DND-41 (cell line): Measurements from ENCODE around the gene MAML3.

Source experiments
- CTCF ChIP-seq: IDR thresholded peaks from 2 replicates; pipeline ENCODE4 v1.5.1; 2012; ENCODE audit warnings: borderline replicate concordance, low read length, moderate library complexity, mild to moderate bottlenecking; ENCODE audit not compliant: poor library complexity, severe bottlenecking; ENCODE audit errors: extremely low read depth
- EZH2 ChIP-seq: IDR thresholded peaks from 3 replicates; pipeline ENCODE4 v1.6.1; 2012; ENCODE audit warnings: borderline replicate concordance, low read depth, mild to moderate bottlenecking, moderate library complexity, low read length, inconsistent platforms; ENCODE audit not compliant: severe bottlenecking

- TF ChIP-seq EZH2 (no peak), CTCF (no peak)
Observed at GRCh38 chr4:139875411-139875825, 278.6 kb downstream of the MAML3 start.
